GM19467 (cell line): ENCODE results near the gene NLRC3.

ENCODE experiments used
- ATAC-seq: cut with Tn5 transposase; IDR thresholded peaks from one replicate; pipeline ENCODE4 v1.9.1; 2021; ENCODE audit warnings: mild to moderate bottlenecking, moderate library complexity; ENCODE audit not compliant: unreplicated experiment

Gene NLRC3

DNA sequence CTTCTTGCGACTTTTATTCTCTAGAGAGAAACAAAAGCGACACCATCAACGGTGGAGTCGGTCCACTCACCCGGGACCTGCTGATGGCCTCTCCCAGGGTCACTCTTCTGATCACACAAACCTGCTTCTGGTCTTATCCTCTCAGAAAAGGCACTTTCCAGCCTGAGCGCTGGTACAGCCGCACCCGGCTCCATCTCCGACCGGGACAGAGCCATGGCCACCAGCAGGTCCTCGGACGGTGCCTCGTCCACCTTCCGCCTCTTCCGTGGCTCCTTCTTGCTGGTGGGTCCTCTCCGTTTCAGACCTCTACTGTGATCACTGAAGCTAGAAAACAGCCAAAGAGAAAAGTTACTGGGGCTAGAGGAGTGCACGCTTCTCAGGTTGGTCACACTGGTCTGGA, 20.5 kb upstream of the NLRC3 start:
- no peak for ATAC-seq

DNA sequence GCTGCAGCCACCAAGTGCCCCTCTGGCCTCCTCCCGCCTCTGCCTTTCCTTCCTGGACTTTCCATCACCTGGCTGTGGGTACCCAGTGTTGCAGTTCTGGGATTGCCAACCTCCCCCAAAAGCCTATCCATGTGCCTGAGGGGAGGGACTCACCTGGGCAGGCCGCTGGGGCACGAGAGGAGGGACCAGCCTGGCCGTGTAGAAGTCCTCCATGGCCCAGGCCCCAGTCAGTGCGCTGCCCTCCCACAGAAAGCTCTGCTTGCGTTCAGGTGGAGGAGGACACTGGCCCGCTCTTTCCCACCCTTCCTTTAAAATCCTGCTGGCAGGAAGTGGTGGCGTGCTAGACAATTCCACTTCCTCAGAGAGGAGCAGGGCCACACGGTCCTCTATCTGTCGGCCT, 20.0 kb upstream of the NLRC3 start:
- ATAC-seq = no peak

DNA sequence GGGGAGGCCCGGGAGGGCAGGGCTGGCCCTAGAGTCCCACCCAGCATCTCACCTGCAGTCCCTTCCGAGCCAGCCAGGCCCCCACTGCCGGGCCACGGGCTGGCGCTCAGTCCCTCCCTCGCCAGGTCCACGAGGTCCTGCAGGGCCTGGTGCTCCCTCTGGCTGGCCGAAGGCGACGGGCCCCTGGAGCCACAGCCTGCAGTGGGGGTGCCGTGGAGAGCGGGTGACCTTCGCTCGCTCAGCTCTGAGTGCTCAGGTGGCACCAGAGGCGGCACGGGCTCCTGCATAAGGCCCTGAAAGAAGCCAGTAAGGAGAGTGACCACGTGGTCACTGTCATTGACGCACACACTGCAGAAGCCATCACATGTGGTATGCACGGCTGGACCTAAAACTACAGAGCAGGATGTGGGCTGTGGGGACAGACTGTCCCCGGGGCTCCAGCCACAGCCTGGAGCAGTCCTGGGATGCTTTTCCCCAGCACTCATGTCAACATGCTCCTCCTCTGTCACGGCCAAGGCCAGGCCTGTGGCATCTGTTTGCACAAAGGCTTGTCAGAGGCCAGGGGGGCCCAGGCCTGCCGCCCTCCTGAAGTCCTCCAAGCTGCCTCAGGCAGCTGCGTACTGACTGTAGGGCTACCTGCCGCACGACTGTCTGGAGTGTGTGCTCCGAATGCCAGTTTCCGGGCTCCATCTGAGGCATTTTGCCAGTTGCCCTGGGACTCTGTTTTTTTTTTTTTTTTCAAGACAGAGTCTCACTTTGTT, 19.1 kb upstream of the NLRC3 start:
- ATAC-seq = no peak

DNA sequence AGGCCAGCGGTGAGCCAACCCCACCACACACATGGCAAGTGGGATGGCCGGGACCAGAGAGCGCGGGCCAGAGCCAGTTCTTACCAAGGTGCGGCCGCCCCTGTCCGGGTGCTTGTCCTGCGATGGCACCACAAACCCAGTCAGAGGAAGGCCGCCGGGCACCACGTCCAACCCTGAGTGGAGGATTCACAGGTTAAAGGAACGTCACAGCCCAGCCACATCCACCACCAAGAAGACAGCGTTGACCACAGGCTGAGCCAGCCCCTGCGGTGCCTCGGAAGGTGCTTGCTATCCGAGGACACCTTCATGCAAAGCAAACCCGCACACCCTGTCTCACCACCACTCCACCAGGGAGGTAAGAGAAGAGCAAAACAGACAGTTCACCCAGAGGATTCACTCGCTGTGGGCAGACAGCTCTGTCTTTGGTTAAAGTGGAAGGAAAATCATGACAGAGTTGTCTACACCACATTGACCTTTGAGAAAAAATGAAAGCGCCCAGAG, 18.4 kb upstream of the NLRC3 start:
- ATAC-seq = no peak

DNA sequence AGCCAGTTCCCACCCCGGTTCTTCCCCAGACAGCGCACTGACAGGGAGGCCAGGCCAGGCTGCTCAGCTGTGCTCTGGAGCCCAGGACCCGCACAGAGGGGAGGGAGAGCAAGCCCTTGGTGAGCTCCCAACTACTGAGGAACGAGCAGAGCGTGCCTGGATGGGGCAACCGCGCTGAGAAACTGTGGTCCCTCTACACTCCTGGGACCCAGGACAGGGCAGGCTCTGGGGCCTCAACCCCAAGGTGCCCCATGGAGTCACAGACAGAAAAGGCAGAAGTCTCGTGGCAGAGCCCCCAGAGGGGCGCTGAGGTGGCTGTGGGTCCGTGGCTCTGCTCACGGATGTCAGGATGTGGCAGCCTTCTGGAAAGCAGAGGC, 17.9 kb upstream of the NLRC3 start:
- no peak for ATAC-seq

DNA sequence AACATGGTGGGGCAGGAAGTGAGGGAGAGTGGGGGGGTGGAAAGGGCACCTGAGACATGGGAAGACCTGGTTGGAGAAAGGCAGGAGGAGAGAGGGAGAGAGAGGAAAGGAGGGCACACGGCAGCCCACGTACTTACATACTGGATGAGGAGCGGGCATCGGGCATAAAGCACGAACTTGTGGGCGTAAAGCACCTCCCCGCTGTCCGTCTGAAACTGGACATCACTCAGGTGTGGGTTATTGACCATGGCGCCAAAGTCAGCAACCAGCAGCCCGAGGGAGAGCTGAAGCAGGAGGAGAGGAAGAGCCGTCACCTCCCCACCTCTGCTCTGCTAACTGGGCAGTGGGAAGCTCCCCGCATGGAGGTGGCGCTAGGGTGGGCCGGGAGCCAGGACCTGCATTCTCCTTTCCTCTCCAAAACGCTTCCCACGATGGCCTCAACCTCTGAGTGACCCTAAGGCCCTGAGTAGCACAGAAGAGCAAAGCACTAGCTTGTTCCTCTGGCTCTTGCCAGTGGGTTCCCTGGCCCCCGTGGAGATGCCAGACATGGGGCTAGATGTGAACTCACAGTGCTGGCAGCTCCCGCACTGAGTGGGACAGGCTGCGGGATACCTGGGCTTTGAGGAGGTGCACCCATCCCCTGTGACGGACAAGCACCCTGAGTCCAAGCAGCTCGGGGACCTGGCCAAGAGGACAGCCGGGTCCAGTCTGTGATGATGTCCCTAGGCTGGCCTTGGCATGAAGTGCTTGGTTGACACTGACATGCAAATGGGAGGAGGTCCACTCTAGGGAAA, 17.3 kb upstream of the NLRC3 start:
- ATAC-seq = no peak

DNA sequence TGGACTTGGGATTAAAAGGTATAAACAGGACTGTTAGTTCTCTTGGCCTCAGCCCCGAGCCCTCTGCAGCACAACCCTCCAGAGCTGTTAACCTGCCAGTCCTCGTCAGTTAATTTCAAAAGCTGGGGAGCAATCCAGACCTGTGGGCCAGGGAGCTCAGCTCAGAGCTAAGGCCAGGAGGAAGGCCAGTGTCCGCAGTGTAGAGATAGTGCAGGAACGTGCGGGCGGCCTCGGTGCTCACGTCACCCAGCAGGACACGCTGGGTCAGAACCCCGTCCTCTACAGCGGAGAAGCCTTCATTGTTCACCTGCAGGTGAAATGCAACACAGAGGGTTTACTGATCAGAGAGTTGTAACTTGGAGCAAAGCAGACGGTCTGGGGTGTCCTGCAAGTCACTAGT, 15.4 kb upstream of the NLRC3 start:
- no peak for ATAC-seq

DNA sequence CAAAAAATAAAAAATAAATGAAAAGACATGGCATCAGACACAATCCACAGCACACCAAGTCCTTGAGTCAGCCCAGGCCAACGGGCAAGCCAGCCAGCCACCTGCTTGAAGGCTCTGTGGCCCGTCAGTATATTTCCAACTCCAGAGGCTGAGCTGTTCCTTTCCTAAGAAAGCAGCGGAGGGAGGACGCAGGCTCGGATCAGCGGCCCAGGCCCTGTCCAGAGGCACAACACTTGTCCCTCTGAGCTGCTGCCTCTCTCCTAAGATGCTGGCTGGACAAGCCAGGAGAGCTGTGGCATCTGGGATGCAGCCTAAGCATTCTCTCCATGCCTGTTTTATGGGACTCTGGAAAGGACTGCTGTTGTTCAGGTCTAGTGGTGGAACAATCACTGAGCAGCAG, 14.8 kb upstream of the NLRC3 start:
- no peak for ATAC-seq

DNA sequence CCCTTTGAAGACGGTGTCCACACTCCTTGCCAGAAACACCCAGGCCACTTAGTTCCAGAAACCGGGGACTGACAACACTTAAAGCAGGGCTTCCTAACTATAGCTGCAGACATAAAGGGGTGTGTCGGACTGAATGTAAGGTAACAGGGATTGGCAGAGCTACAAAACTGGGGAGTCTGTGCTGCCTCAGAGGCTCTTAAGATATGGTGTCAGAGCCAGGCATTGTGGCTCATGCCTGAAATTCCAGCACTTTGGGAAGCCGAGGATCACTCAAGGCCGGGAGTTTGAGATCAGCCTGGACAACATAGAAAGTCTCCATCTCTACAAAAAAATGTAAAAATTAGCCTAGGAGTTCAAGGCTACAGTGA, 14.2 kb upstream of the NLRC3 start:
- ATAC-seq = no peak

DNA sequence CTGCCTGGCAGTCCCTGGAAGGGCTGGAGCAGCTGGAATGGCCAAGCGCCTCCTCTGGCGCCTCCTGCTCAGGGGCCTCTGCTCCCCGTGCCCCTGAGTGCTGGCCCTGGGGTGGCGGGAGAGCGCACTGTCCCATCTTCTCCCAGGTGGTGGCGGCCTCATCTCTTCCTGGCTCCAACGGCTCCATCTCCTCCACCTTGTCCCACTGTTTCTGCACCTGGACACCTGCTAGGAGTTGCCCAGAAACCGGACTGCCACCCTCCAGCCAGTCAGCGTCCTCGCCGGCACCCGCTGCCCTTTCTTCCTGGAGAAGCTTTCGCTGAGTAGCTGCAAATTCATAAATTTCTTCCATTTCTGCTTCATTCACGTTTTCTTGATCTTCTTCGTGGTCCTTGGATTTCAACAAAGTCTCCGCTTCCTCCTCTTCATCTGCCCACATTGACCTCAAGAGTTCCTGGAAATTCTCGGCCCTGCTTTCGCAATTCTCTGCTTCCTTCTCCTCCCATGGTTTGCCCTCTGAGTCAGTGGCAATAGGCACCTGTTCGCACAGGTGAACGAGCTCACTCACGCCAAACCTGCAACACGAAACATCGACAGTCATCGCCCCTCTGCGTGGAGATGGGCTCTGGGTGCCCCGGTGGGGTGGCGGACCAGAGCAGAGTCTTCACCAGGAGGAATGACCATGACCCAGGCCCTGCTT, 13.7 kb upstream of the NLRC3 start:
- no peak for ATAC-seq

DNA sequence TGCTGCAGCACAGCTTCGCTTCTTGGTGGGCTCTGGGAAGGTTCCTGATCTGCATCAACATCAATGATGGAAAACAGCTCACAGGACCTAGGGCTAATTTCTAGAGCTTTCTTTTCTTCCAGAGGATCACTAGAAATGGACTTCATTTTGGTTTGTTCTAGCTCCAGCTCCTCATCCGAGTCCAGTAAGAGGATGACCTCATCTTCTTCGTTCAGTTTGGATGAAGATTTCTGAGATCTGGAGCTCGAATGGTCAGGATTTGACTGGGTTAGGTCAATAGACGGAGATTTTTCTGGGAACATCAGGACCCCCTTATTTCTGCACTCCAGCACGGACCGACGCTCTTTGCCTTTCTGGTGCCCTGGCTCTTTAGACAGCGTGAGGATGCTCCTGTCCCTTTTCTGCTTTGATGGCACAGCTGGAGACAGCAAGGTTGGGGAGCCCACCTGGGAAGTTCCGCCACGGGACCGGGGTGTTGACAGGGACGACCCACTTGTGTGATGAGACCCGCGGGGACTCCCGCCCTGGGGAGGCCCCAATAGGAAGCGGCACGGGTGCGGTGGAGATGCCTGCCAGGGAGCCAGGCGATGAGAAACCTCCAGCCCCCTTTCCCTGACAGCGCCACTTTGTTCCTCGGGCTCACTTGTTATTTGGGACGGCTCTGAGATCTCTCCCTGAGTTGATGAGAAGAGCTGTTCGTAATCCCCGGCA, 12.9 kb upstream of the NLRC3 start:
- no peak for ATAC-seq

DNA sequence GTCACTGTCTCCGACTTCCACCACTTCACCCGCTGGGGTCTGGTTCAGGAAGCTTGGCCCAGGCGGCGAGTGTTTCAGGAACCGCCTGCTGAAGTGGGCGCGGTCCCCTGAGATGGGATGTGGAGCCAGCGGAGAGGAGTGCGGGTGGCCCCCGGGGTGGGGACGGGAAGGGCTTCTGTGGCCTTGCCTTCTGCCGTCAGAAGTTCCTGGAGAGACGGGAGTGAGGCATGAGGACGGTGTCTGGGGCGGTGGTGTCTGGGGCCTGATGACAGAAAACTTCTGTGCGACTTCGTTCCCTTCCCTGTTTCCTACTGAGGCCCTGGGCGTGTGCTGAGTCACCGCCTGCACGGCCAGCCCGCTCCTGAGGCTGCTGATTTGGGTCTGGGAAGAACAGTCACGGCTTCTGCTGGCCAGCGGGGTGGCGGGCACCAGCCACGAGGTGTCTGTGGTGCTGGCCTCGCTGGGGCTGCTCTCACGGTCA, 12.3 kb upstream of the NLRC3 start:
- no peak for ATAC-seq

DNA sequence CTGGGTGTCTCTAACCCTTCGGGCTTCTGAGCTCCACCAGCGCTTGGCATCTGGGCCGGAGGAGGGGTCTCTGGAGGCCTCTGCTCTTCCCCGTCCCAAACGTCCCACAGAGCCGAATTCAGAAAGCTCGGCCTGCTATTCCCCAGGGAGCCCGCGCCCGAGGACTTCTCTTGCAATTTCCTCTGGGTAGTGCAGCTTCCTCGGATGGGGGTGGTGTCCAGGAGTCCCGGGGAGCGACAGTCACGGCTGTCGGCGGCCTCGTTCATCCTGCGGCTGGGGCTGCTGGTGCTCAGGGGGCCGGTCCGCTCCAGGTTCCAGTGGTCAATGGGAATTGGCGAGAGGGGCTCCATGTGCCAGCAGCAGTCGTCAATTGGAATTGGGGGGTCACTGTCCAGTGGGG, 11.8 kb upstream of the NLRC3 start:
- ATAC-seq = no peak

DNA sequence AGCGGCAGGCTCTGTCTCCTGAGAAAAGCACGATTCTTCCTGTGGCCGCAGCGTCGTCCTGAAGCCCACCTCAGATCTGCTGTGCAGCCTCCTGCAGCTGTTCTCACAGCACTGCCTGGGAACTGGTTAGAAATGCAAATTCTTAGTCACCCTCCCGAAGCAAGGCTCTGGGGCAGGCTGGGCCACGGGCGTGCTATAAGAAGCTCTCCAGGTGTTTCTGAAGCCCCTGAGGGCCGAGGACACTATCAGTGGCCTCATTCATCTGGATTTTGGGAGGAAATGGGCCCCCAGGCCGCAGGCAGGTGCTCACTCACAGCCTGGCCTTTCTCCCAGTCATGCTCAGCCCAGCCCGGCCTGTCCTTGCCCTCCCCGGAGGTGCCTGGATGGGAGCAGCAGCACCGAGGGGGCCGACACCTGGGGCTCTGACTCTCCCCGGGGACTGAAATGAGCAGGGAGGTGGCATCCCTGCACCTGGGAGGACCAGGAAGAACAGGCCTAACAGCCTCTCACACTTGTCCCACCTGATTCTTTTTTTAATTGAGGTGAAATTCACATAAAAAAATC, 10.4 kb upstream of the NLRC3 start:
- no peak for ATAC-seq

DNA sequence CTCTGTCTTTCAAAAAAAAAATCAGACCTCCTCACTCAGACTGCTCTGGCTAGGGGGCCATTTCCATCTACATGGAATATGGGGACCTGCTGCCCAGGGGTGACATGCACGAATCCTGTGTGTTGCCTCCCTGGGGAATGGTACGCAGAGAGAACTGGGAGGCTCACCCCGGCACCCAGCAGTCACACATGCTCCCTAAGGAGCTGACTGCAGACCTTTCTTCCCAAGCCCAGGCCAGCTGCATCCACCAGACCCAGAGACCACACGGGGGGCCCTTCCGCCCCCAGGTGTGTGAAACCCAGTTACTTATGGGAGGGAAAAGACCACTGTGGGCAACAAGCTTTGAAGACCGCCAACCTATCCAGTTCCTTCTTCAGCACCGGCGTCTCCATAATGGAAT, 7.2 kb upstream of the NLRC3 start:
- ATAC-seq = no peak

DNA sequence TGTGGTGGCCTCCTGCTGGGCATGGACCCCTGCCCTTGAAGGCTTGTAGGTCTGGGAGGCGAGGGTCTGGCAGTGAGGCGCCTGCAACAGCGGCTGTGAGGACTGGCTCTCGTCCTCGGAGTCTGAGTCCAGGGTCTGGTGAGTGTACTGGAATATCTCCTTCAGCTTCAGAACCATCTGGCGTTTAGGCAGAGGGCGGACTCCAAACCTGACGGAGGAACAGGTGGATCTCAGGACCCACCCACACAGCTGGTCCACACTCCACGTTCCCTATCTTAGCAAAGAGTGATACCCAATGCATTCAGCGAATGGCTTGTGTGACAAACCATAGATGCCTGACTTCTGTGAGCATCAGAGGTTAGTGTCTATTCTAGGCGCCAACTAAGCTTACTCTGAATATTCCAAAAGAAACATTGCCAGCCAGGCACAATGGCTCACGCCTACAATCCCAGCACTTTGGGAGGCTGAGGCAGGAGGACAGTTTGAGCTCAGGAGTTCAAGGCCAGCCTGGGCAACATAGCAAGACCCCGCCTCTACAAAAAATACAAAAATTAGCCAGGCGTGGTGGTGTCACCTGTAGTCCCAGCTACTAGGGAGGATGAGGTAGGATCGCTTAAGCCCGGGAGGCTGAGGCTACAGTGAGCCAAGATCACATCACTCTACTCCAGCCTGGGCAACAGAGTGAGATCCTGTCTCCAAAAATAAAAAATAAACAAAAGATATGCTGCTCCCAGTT, 6.3 kb upstream of the NLRC3 start:
- no peak for ATAC-seq

DNA sequence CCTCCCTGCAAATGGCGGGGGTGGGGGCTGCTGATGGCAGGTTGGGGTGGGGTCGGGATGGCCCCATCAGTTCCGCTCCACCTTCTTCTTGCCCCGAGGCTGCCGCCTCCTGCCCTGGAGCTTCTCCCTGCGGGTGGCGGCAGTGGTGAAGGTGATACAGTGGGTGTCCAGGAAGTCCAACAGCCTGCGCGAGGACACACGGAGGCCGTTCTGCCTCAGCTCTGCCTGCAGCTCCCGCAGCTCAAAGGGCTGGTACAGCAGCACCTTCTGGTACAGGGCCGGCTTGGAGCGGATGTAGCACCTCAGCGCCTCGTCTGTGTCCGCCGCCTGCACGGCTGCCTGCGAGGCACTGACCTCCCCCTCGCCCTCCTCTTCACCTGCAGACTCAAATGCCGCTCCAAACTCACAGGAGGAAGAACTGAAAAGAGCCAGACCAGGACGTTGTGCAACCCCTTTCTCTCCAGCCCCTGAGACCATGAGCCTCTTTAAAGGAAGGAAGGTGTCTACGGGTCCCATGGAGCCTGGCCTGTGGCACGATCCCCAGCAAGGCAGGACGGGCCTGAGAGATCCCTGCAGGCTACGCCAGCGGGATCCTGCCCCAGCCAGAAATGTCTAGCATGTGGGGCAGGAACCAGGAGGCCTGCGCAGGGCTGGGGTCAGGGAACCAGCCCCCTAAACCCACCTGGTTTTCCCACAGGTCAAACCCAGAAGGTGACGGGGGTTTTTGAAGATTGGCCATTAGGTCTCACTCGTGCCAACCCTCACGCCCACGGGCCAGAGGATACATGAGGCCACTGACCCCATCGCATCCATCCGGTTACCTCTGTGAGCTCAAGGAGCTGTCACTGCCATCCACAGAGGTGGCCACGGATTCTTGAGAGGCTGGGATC, 5.3 kb upstream of the NLRC3 start:
- ATAC-seq = no peak

DNA sequence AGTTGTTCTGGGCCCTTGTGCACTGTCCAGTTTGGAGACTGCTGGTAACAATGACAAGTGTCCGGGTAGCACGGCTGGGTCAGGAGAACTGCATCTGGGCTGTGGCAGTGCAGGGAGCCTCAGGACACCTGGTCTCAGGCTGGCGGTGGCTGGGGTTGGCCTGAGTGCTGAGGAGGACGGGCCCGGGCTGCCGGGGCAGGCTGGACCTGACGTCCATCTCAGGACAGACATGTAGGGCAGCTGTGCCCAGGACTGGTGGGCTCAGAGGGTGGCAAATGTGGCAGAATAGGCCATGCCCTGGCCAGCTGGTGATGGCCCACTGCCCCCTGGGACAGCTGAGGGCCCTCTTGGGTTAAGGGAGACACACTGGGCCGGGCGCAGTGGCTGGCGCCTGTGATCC, 4.2 kb upstream of the NLRC3 start:
- ATAC-seq = no peak

DNA sequence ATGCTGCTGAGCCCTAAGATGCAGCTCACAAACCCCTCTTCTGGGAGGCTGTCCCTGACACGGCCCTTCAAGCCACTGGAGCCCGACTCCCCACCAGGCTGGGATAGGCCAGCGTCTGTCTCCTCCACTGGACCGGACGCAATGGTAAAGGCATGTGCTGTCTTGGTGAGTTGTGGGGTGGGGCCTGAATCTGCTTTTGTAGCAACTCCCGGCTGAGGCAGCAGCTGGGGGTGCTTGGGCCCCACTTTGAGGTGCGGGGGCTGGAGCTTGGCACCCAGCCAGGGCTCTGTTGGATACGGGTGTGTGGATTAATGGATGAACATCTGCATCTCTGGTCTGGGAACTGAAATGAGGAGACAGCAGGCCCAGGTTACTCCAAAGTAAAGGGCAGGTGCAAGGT, 3.5 kb upstream of the NLRC3 start:
- ATAC-seq = no peak
